GM21529 (cell line): Measurements from ENCODE around the gene AKNAD1.
"Not testable (repeated sequence)": the region's sequence is repeated elsewhere in the genome, so short reads cannot be mapped to it uniquely, and the experiment has no call there.

Experiments used
- ATAC-seq: cut with Tn5 transposase; IDR thresholded peaks from one replicate; pipeline ENCODE4 v1.9.1; 2021; ENCODE audit not compliant: unreplicated experiment

The AKNAD1 gene

GRCh38 chr1:108791790-108792189, 65.1 kb downstream of the AKNAD1 start:
- no peak for ATAC-seq

DNA sequence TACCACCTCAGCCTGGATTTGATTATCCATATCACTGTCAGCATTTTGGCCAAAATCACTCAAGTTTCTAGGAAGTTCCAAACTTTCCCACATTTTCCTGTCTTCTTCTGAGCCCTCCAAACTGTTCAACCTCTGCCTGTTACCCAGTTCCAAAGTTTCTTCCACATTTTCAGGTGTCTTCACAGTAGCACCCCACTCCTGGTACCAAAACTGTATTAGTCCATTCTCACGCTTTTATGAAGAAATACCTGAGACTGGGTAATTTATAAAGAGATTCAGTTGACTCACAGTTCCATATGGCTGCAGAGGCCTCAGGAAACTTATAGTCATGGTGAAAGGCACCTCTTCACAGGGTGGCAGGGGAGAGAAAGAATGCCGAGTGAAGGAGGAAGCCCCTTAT, 71.0 kb downstream of the AKNAD1 start:
- ATAC-seq = no peak

DNA sequence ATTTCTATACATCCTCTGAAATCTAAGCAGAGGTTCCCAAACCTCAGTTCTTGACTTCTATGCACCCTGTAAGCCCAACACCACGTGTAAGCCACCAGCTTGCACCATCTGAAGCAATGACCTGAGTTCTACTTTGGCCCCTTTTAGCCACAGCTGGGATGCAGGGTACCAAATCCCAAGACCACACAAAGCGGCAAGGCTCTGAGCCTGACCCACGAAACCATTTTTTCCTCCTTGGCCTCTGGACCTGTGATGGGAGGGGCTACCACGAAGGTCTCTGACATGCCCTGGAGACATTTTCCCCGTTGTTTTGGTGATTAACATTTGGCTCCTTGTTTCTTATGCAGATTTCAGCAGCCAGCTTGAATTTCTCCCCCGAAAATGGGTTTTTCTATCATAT, 71.6 kb downstream of the AKNAD1 start:
- ATAC-seq = no peak

DNA sequence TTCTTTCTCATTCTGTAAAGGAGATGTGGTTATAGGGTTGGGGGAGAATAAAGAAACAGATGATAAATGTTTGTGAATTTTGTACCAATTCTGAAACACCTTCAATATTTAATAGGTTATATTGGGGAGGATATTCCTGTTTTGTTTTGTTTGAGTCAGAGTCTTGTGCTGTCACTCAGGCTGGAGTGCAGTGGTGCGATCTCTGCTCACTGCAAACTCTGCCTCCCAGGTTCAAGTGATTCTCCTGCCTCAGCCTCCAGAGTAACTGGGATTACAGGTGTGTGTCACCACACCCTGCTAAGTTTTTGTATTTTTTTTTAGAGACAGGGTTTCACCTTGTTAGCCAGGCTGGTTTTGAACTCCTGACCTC, 75.3 kb downstream of the AKNAD1 start:
- not testable (repeated sequence) for ATAC-seq

- ATAC-seq = no peak
Observed at GRCh38 chr1:108780937-108781574, 75.8 kb downstream of the AKNAD1 start.

- ATAC-seq = no peak
Observed at GRCh38 chr1:108779455-108779854, 77.4 kb downstream of the AKNAD1 start.

DNA sequence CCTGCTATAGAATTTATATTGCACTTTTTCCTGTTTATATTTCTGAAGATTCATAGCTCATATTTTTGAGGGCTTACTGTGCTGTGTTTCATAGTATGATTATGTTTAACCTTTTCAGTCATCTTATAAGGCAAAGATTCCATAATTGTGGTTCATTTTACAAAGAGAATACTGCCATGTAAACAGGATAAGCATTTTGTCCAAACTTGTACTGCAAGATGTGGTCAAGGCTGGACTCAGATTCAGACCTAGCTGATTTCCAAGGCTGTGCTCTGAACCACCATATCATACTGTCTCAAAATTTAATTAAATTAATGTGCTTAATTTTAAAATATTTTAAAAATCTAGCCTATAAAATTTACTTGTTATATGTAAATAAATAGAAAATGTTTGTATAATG, 79.1 kb downstream of the AKNAD1 start:
- ATAC-seq = no peak

DNA sequence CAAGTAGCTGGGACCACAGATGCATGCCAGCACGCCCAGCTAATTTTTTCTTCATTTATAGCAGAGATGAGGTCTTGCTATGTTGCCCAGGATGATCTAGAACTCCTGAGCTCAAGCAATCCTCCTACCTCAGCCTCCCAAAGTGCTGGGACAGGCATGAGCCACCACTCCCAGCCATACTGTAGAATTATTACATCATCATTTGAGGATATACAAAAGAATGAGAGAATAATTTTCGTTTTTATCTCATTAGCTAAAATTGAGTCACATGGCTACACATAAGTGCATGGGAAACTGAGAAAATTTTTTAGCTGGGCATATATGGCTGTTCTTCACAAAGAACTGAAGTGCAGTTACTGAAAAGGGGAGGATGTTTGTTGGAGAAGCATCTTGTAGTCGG, 89.2 kb downstream of the AKNAD1 start:
- no peak for ATAC-seq

GRCh38 chr1:108767115-108767514, 89.8 kb downstream of the AKNAD1 start:
- ATAC-seq = no peak
